Mucosa of descending colon (tissue), 3 donors: ENCODE results near the gene SPEG. TPM values are rescaled to one million over a fixed set of nuclear protein-coding genes. Genes with fewer than 3 reads are reported as not detected.

ENCODE experiments used
- ATAC-seq: fragments of 200-7000 bp; cut with Tn5 transposase; one replicate; pipeline ENCODE4 v1.9.1; 2020; ENCODE audit warnings: mild to moderate bottlenecking, moderate library complexity
- DNase-seq, 3 donors: peaks; one replicate each; pipeline ENCODE4 v3.0.0-alpha.2; 2020
- H3K36me3 ChIP-seq: fragments of 200-600 bp; one replicate; pipeline ENCODE4 v1.8.0; 2021; ENCODE audit warnings: low read depth, mild to moderate bottlenecking
- H3K4me1 ChIP-seq: fragments of 200-600 bp; one replicate; pipeline ENCODE4 v1.8.0; 2021; ENCODE audit warnings: low read depth, mild to moderate bottlenecking
- H3K4me3 ChIP-seq: fragments of 200-600 bp; one replicate; pipeline ENCODE4 v1.8.0; 2021; ENCODE audit warnings: mild to moderate bottlenecking
- H3K9me3 ChIP-seq: fragments of 200-600 bp; one replicate; pipeline ENCODE4 v1.8.0; 2021; ENCODE audit warnings: mild to moderate bottlenecking
- intact Hi-C, 2 donors: fragments of 100-400 bp; cut with DNase I in 1 of 2; cut with micrococcal nuclease in 1 of 2; formaldehyde crosslinking; loops; one replicate each; pipeline versions ENCODE4 v1.11.0 to v1.11.1; 2022; cut with DNase I, micrococcal nuclease
- total RNA-seq, 3 donors: library from RNA; stranded (reverse); fragmentation: NEBNext Ultra II Directional in 2 of 3; extraction: Animal tissue kit (Norgen Biotek cat#: 25700) in 2 of 3; gene quantifications; one replicate each; pipeline versions ENCODE4 v1.2.1 to v1.2.4, GENCODE V29; 2021 to 2023
- TF ChIP-seq, protein P1 (sequence below): fragments of 200-600 bp; IDR thresholded peaks from one replicate; pipeline ENCODE4 v1.8.0; 2022; ENCODE audit warnings: antibody characterized with exemption, mild to moderate bottlenecking
- donor health status: DM: no; HTN: no; CAD: no; lungs with moderate emphysema.
- donor health status: DM: no; HTN: no; CAD: no.
- donor health status: DM: no; HTN: yes; CAD: no.

SPEG gene
- total RNA-seq, 3 donors from 2014 or later, result 7.9 to 242 (median 22.2) TPM

DNA sequence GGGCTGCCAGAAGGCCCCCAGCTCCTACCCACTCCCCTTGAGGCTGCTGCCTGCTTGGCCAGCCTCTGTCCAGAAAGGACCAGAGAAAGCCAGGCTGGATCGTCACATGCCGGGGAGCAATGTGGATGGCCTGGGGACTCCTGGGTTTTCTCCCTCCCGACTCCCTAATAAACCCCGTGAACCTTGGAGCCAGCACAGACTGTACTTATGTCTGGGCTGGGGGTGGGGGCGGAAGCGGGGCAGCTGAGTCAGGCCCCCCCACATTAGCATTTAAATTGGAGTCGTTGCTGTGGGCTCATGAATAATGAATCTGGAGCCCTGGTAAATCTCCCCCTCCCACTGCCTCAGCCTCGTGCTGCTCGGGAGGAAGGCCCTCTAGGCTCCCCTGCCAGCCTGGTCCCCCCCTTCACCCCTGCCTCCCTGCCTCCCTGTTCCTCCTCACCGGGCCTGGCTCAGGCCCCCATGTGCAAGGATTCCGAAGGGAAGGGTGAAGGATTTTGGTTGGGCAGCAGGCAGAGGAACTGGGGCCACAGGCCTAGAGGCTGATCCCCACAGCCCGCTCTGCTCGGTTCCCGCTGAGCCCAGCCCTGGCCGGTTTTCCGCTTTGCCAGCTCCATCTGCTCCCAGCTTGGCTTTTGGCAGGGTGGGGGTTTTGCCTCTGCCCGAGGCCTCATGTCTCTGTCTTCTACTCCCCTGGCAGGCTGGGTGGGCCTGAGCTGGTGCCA is 72.3 kb downstream of the SPEG start:
- TF ChIP-seq, protein P1, sequence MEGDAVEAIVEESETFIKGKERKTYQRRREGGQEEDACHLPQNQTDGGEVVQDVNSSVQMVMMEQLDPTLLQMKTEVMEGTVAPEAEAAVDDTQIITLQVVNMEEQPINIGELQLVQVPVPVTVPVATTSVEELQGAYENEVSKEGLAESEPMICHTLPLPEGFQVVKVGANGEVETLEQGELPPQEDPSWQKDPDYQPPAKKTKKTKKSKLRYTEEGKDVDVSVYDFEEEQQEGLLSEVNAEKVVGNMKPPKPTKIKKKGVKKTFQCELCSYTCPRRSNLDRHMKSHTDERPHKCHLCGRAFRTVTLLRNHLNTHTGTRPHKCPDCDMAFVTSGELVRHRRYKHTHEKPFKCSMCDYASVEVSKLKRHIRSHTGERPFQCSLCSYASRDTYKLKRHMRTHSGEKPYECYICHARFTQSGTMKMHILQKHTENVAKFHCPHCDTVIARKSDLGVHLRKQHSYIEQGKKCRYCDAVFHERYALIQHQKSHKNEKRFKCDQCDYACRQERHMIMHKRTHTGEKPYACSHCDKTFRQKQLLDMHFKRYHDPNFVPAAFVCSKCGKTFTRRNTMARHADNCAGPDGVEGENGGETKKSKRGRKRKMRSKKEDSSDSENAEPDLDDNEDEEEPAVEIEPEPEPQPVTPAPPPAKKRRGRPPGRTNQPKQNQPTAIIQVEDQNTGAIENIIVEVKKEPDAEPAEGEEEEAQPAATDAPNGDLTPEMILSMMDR, result no peak
- Histone ChIP-seq H3K36me3 (no peaks in the 10 kb centered on the region), H3K4me1 (peaks cover 12% of the 10 kb centered on the region), H3K4me3 (no peak overlapping the region), H3K9me3 (no peaks in the 10 kb centered on the region)
- intact Hi-C loops, result no loop called here
- no peak for ATAC-seq
- DNase-seq, result peak in 1 of 3 donors; percentile 45

DNA sequence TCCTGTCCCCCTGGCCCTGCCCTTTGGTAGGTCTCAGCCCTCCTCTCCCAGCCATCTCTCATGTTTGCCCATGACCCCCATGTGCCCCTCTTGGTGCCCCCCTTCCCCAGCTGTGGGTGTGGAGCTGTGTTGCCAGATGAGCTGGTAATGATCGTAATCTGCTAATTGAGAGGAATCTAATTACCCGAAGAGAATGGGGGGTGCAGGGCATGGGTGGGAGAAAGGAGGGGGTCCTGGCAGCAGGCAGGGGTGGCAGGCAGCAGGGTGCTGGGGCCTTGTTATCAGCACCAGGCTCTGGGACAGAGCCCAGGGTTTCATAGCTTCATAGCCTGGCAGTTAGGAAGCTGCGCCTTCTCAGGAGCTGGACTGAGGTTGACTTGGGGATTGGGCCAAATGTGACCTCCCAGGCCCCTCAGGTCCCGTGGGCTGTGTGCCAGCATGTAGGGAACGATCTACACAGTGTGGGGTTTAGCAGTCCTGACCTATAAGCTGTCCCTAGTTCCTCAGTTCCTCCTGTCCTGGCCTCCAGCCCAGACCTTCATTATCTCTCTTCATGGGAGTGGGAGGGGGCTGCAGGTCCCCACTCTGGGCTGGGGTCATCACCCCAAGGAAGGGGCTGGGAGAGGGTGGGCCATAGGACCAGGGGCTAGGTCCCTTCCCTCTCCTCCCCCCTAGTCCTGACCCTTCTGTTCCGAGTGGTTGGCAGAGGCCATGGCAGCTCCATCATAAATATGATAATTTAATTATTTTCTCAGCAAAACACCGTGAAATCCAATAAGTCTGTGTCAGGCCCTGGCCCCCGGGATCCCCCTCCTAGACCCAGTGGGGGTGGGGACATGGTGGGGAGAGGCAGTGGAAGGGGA is 73.2 kb downstream of the SPEG start:
- no peaks in the 10 kb centered on the region for H3K36me3 ChIP-seq
- H3K4me1 ChIP-seq, result peaks cover 12% of the 10 kb centered on the region
- TF ChIP-seq, protein P1, result no peak
- DNase-seq, result peak in 1 of 3 donors; percentile 23
- ATAC-seq, result no peak
- intact Hi-C loops, result no loop called here
- H3K9me3 ChIP-seq, result no peaks in the 10 kb centered on the region
- no peak overlapping the region for H3K4me3 ChIP-seq

DNA sequence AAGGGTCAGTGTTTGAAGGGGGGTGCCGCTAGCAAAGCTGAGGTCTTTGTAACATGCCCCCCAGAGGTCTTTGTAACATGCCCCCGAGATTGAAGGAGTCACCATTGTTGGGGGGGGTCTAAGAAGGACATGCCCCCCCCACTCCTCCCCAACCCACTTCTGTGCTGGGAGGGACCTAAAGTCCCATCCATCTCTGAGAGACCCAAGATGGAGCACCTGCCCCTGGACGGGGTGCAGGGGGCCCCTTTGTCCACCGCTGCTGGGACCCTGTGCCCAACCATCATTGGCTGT is 73.7 kb downstream of the SPEG start:
- no peaks in the 10 kb centered on the region for H3K9me3 ChIP-seq
- intact Hi-C loops, result no loop called here
- H3K36me3 ChIP-seq, result no peaks in the 10 kb centered on the region
- H3K4me1 ChIP-seq, result peaks cover 12% of the 10 kb centered on the region
- DNase-seq (peak in 1 of 3 donors; percentile 33), ATAC-seq (no peak)
- H3K4me3 ChIP-seq, result no peak overlapping the region
- TF ChIP-seq, protein P1, result no peak

DNA sequence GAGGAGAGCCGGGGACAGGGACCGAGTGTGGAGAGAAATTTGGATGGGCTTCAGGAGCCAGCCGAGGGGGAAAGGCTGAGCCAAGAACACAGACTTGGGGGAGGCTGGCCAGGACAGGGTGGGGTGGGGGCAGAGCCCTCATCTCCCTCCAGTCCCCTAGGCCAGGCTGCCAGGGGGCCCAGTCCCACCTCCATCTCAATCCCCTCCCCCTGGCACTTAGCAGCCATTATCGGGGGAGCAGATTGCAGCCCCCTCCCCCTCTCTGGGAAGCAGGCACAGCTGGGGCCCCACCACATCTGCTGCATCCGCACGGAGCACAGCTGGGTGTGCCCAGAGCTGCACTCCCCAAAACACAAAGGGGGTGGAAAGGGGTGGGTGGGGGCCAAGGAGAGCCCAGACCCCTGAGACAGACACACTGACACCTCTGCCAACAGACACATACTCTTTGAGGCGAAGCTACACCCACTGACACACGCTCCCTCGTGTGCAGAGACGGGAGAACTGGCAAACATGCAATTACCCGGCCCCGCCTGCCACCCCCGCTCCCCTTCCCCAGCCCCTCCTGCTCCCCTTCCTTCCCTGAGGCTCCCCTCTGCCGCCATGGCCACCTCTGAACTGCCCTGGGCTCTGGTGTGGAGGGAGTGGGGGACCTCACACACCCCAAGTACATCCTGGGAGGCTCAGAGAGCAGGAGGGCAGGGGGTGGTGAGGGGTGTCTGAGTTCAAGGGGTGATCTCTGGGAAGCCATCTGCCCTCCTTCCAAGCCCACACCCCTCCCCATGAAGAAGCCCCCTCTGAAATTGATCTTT is 74.5 kb downstream of the SPEG start:
- DNase-seq (peak in 1 of 3 donors; percentile 40), ATAC-seq (peak; percentile 27)
- H3K4me3 ChIP-seq, result no peak overlapping the region
- no peaks in the 10 kb centered on the region for H3K36me3 ChIP-seq
- intact Hi-C loops, result no loop called here
- no peaks in the 10 kb centered on the region for H3K9me3 ChIP-seq
- TF ChIP-seq, protein P1, result no peak
- H3K4me1 ChIP-seq, result peaks cover 12% of the 10 kb centered on the region

DNA sequence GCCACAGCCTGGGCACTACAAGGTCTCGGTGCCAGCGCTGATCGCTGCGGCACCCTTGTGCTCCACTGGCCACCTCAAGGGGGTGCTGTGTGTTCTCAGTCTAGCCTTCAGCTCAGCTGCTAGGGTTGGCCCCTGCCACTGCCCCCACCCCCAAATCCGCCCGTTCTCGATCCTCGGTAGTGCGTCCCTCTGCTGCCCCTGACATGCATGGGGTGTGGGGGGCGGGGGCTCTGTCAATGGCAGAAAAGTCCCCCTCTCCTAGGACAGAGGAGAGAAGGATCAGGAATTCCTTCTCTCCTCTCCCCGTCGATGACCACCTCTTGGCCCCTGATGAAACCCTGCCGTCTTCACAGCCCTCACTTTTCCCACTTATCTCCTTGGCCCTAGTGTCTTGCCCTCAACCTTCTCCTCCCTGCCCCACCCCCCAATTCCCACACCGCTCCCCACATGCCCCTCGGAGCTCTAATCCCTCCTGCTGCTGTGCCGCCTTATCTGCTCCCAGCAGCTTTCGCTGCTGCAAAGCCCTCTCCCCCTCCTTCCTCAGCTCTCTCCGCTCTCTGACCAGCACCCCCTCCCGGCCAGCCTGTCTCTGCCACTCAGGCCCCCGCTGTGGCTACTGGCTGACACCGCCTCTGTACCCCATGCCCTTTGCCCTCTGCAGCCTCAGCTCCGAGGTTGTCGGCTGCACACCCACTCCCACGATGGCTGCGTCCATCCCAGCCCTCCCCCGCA is 75.3 kb downstream of the SPEG start:
- no peaks in the 10 kb centered on the region for H3K36me3 ChIP-seq
- peaks cover 14% of the 10 kb centered on the region for H3K4me1 ChIP-seq
- TF ChIP-seq, protein P1, result peak; percentile 29
- no peaks in the 10 kb centered on the region for H3K9me3 ChIP-seq
- intact Hi-C loops, result no loop called here
- peak; percentile 80 for ATAC-seq
- DNase-seq, result peak; percentile 58 to 69 (median 62)
- H3K4me3 ChIP-seq, result no peak overlapping the region
